GM19025 (cell line): ENCODE results near the gene FXYD2.
"Not testable (repeated sequence)": the region's sequence is repeated elsewhere in the genome, so short reads cannot be mapped to it uniquely, and the experiment has no call there.

ENCODE experiments used
- ATAC-seq: cut with Tn5 transposase; IDR thresholded peaks from one replicate; pipeline ENCODE4 v1.9.1; 2021; ENCODE audit warnings: mild to moderate bottlenecking, low read depth, moderate library complexity; ENCODE audit not compliant: unreplicated experiment

The FXYD2 gene

GRCh38 chr11:117824571-117825537 lies at the start of gene FXYD2:
FXYD2 (minus strand) TSS chr11:117824744; CDS start chr11:117824678, 66 bp downstream.
- no peak for ATAC-seq

- no peak for ATAC-seq
Measured at GRCh38 chr11:117873828-117874125, 49.2 kb upstream of the FXYD2 start.

GRCh38 chr11:117872975-117873827 lies 48.7 kb upstream of the FXYD2 start:
- ATAC-seq = no peak

GRCh38 chr11:117872420-117872961 lies 47.9 kb upstream of the FXYD2 start:
- no peak for ATAC-seq

GRCh38 chr11:117871784-117872183 lies 47.2 kb upstream of the FXYD2 start:
- ATAC-seq = no peak

- no peak for ATAC-seq
Measured at GRCh38 chr11:117871160-117871559, 46.6 kb upstream of the FXYD2 start.

- ATAC-seq = no peak
Measured at GRCh38 chr11:117870103-117870952, 45.8 kb upstream of the FXYD2 start.

- ATAC-seq = no peak
Measured at GRCh38 chr11:117869604-117870003, 45.1 kb upstream of the FXYD2 start.

- ATAC-seq = no peak
Measured at GRCh38 chr11:117868815-117869561, 44.4 kb upstream of the FXYD2 start.

- no peak for ATAC-seq
Measured at GRCh38 chr11:117868088-117868487, 43.5 kb upstream of the FXYD2 start.

- no peak for ATAC-seq
Measured at GRCh38 chr11:117866526-117866925, 42.0 kb upstream of the FXYD2 start.

- ATAC-seq = not testable (repeated sequence)
Measured at GRCh38 chr11:117865546-117865945, 41.0 kb upstream of the FXYD2 start.

- no peak for ATAC-seq
Measured at GRCh38 chr11:117863383-117863782, 38.8 kb upstream of the FXYD2 start.

GRCh38 chr11:117862753-117863152 lies 38.2 kb upstream of the FXYD2 start:
- ATAC-seq = no peak

- no peak for ATAC-seq
Measured at GRCh38 chr11:117862019-117862725, 37.6 kb upstream of the FXYD2 start.

GRCh38 chr11:117861151-117862018 lies 36.8 kb upstream of the FXYD2 start:
- no peak for ATAC-seq

- no peak for ATAC-seq
Measured at GRCh38 chr11:117860139-117860538, 35.6 kb upstream of the FXYD2 start.
